Measurements from ENCODE around the gene PCDHB8. TPM values are rescaled to one million over a fixed set of nuclear protein-coding genes. Genes with fewer than 3 reads are reported as not detected.
"Not testable (repeated sequence)": the region's sequence is repeated elsewhere in the genome, so short reads cannot be mapped to it uniquely, and the experiment has no call there.

The PCDHB8 gene
- 2.1 TPM for total RNA-seq
- long read RNA-seq, partial matches to known transcripts, result 0 of 2 reads
- long read RNA-seq, other reads (novel, unspliced or antisense), result 0 of 2 reads

- Histone ChIP-seq H3K4me3 (peak within 1 kb of the TSS; percentile 51), H3K27me3 (ENCODE audit: low read depth) (peaks cover 77% of the 10 kb centered on the region), H3K9me3 (replicated peaks) (peaks cover 91% of the 10 kb centered on the region)
- H3K36me3 ChIP-seq; DNase-seq; intact Hi-C loops (cut with micrococcal nuclease); H3K27ac ChIP-seq (replicated peaks); H3K4me1 ChIP-seq: not testable (repeated sequence)
- TF ChIP-seq CTCF (IDR thresholded peaks at IDR 0.05; ENCODE audit: borderline replicate concordance), result peak; percentile 51
These were observed at the start of gene PCDHB8 for GRCh38 chr5:141177577-141178191. TSS of gene PCDHB8 (plus strand) at chr5:141177790. CDS start at chr5:141178035, 245 bp downstream.

- no peaks in the 10 kb centered on the region for H3K4me1 ChIP-seq
- peaks cover 98% of the 10 kb centered on the region for H3K9me3 ChIP-seq (replicated peaks)
- intact Hi-C loops (cut with micrococcal nuclease), result no loop called here
- TF ChIP-seq CTCF (IDR thresholded peaks at IDR 0.05; ENCODE audit: borderline replicate concordance), result peak; percentile 53
- peaks cover 17% of the 10 kb centered on the region for H3K27me3 ChIP-seq (ENCODE audit: low read depth)
- no peaks in the 10 kb centered on the region for H3K36me3 ChIP-seq
- peak within 1 kb of the TSS; percentile 58 for H3K4me3 ChIP-seq
- H3K27ac ChIP-seq (replicated peaks), result no peak within 1 kb of the TSS
- no peak for DNase-seq
These were observed 42.4 kb upstream of the PCDHB8 start, which contains the start of gene PCDHB5 for GRCh38 chr5:141135030-141135717. TSS of gene PCDHB5 (plus strand) at chr5:141135206. CDS start at chr5:141135435, 229 bp downstream.

- no peaks in the 10 kb centered on the region for H3K4me1 ChIP-seq
- TF ChIP-seq CTCF (IDR thresholded peaks at IDR 0.05; ENCODE audit: borderline replicate concordance), result no peak
- H3K9me3 ChIP-seq (replicated peaks), result peaks cover 98% of the 10 kb centered on the region
- no peak for DNase-seq
- intact Hi-C loops (cut with micrococcal nuclease), result no loop called here
- H3K27ac ChIP-seq (replicated peaks), result no peak overlapping the region
- peaks cover 18% of the 10 kb centered on the region for H3K27me3 ChIP-seq (ENCODE audit: low read depth)
- H3K36me3 ChIP-seq, result no peaks in the 10 kb centered on the region
- peak overlapping the region; percentile 58 for H3K4me3 ChIP-seq
These were observed 41.8 kb upstream of the PCDHB8 start for GRCh38 chr5:141135718-141136266.

GRCh38 chr5:141137346-141137745 is 40.2 kb upstream of the PCDHB8 start:
- peaks cover 34% of the 10 kb centered on the region for H3K27me3 ChIP-seq (ENCODE audit: low read depth)
- H3K27ac ChIP-seq (replicated peaks); intact Hi-C loops (cut with micrococcal nuclease); H3K4me3 ChIP-seq; DNase-seq; H3K36me3 ChIP-seq; H3K4me1 ChIP-seq: not testable (repeated sequence)
- peaks cover 94% of the 10 kb centered on the region for H3K9me3 ChIP-seq (replicated peaks)

- TF ChIP-seq CTCF (IDR thresholded peaks at IDR 0.05; ENCODE audit: borderline replicate concordance), result no peak
- H3K4me3 ChIP-seq, result peak within 1 kb of the TSS; percentile 37
- H3K36me3 ChIP-seq, result no peaks in the 10 kb centered on the region
- no peaks in the 10 kb centered on the region for H3K4me1 ChIP-seq
- no peak within 1 kb of the TSS for H3K27ac ChIP-seq (replicated peaks)
- DNase-seq, result no peak
- H3K27me3 ChIP-seq (ENCODE audit: low read depth), result peaks cover 50% of the 10 kb centered on the region
- intact Hi-C loops (cut with micrococcal nuclease), result no loop called here
- peaks cover 90% of the 10 kb centered on the region for H3K9me3 ChIP-seq (replicated peaks)
These were observed 27.8 kb upstream of the PCDHB8 start, which contains the start of gene PCDHB6 for GRCh38 chr5:141149812-141150211. TSS of gene PCDHB6 (plus strand) at chr5:141150057. CDS start at chr5:141150258, 201 bp downstream.

All from left ventricle myocardium inferior (tissue), 1 donor.